ENCODE data around the gene ZP1.
A peak's percentile ranks its signal among the peaks of the same experiment; 100 is the strongest.
"Not testable (repeated sequence)": the region's sequence is repeated elsewhere in the genome, so short reads cannot be mapped to it uniquely, and the experiment has no call there.

The ZP1 gene

GRCh38 chr11:60878245-60879101, 11.1 kb downstream of the ZP1 start:
- no peak for DNase-seq

DNA sequence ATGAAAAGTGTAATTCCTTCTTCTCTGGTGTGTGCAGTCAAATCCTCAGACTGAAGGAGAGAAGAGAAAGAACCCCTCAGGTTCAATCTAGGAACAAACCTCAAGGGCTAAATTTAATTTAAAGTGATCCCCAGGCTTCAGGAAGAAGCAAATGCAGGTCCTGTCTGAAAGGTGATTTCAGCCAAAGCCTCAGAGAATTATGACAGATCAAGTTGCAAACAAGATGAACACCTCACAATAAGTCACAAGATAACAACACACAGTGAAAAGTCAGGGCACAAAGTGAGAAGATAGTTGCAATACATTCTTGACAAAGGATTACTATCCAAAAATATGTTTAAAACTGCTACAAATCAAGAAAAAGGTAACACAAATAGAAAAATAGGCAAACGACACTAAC, 11.8 kb downstream of the ZP1 start:
- DNase-seq, result no peak

DNA sequence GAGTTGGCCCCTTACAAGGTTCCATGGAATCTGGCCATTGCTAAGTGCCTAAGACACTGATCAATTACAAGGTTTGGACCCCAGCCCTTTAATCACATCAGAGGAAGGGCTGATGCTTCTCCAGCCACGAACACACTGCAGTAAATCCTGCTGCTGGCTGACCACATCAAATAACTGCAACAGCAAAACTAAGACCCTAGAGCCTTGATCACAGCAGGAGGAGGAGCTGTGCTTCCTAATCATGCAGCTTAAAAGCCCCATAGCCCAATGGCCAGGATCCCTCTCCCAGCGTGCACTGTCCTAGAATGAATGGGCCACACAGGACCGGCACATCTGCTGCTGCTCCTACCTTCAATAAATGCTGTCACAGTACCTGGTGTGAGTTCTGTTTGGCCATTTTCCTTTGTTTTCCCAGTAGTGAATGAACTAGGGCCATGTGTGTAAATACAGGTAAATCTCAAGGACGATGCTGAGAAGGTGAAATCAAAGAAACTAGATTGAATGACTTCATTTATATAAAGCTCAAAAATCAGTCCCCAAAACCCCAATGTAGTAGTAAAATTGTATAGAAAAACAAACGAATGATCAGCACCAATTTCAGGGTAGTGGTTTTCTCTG, 12.7 kb downstream of the ZP1 start:
- no peak for DNase-seq

DNA sequence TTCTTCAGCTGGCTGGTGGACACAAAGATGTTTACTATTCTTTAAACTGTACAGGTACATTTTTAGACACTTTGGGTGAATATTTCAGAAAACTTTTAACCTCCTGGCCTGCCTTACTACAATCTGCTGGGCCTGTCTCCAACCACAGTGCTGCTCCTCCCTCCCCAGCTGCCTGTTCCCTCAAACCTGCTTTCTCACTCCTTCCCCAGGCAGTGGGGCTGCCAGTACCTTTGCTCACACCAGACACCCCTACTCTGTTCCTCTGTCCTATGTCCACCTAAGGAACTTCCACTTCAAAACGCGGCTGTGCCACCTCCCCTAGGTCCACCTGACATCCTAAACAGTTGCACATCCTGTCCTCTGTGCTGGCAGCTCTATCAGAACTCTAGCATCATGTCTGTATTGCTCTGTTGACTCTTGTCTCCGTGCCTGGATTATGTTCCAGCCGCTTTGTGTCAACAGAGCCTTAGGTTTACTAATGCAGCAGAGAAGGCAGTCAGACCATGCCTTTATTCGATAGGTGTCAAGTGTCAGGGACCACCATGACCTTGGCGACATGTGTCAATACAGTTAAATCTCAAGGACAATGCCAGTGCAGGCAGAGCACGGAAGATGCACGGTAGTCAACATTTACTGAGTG, 13.4 kb downstream of the ZP1 start:
- DNase-seq, result no peak

GRCh38 chr11:60887556-60887955, 20.2 kb downstream of the ZP1 start:
- no peak for DNase-seq

GRCh38 chr11:60889869-60890311, 22.5 kb downstream of the ZP1 start:
- no peak for DNase-seq

DNA sequence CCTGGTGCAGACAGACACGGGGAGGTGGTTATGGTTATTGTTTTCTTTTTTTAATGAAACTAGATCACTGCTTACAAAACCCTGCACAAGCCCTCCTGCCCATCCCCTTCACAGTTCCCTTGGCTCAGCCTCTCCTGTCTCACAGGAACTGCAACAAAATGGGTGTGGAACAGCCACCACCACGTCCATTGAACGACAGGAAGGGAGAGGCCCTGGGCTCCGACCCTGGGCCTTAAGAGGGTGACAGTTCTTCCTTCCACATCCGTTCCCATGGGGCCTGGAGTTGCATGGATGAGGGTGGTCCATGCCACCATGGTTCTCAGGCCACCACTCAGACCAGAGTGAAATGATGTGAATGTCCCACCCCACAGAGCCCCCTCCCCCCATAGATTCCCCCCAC, 23.4 kb downstream of the ZP1 start:
- DNase-seq, result no peak

GRCh38 chr11:60891103-60891741, 23.9 kb downstream of the ZP1 start:
- no peak for DNase-seq

DNA sequence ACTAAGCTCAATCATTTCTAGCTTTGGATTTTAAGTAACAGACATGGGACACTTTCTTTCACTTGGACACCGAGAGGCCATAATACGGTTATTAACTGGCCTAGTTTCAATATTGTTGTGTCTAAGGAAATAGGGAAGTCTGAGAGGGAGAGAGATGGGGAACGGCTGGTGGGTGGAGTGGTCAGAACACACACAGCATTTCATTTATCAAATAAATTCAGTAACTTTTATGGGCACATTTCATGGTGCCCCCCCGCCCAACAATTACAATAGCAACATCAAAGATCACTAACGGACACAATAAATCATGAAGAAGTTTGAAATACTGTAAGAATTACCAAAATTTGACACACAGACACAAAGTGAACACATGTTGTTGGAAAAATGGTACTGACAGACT, 28.3 kb downstream of the ZP1 start:
- DNase-seq, result no peak

- no peak for DNase-seq
These were observed 30.2 kb downstream of the ZP1 start for GRCh38 chr11:60897496-60897895.

GRCh38 chr11:60899046-60899936, 31.9 kb downstream of the ZP1 start:
- no peak for DNase-seq

- no peak for DNase-seq
These were observed 32.6 kb downstream of the ZP1 start for GRCh38 chr11:60899977-60900376.

DNA sequence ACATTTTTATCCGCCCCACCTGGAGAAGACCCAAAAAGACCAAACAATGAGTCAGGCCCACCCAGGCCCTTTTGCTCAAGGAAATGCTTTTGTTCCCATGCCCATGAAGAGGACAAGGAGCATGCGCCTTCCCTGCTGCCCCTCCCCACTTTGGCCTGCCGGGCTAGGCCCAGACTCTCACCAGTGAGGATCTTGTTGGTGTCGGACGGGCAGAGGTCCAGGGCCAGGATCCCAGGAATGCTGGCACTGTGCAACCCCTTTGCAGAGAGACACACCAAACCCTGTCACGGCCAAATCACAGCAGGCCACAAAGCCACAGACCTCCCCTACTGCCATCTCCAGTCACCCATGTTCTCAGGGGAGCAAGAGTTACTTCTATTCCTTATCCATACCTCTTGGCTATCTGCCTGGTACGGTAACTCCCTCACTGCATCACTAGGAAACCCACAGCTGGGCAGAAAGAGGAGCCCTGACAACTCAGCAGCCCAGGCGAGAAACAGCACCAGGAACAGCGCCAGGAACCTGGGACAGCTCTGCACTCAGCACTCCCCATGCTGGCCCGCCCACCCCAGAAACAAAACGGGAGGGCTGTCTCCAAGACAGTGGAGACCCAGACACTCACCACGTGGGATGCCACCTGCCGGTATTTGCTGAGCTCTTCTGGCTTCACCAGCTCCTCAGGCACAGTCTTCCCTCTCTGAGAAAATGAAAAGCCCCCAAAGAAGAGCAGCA, 33.5 kb downstream of the ZP1 start:
- DNase-seq, result no peak

DNA sequence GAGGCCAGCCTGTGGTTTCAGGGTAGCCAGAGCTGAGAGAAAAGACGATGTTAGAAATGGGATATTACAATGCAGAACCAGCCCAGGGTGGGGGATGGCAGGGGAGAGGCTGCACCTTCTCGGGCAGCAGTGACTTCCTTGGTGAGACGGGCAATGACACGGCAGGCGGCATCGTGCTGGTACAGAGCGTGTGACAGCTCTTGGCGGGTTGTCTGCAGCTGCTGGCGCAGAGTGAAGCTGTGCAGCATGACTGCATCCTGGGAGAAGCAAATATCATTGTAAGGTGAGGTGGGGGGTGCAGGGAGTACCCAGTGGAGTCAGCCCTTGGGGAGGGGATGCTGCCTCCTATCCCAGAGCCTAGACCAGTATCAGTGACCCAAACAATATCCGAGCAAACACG, 35.3 kb downstream of the ZP1 start:
- no peak for DNase-seq

- DNase-seq, result peak; percentile 47
These were observed 37.7 kb downstream of the ZP1 start for GRCh38 chr11:60905047-60905446.

- DNase-seq, result peak; percentile 69
These were observed 38.3 kb downstream of the ZP1 start for GRCh38 chr11:60905551-60906113.

DNA sequence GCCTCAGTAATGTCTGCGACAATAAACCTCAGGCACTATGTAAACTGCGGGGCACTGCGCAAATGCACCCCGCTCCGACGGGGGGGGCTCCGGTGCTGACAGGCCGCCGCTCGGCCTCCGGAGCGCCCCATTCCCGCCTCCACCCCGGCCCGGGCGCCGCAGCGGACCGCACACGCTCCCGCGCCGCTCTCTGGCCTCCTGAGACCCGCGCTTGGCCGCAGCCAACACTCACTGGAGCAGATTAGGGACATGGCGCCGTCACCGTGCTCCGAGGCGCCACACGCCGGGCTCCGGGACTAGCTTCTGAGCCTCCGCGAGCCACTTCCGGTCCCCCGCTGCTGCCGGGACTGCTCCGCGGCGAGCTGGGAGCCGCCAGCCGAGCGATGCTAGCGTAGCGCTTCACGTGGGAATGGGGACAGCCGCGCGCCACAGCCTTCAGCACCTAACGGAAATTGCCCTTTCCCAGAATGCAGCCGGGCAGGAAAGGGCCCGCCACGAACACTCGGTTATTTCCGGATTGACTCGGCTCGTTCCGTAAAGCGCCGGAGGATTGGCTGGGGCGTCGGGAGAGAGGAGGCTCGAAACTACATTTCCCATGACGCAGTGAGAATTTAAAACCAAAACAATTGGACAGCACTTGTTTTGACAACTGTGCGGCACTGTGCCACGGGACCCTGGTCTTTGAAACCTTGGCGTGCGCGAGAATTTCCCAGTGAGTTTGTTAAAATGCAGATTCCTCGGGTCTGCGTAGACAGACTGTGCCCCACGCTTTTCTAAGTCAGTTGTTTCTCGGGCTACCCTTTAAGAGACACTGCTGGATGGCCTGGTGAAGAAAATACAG, 39.0 kb downstream of the ZP1 start, which contains the start of gene PRPF19:
PRPF19 (minus strand) TSS at position 454 of the 841 bp plus-strand sequence; CDS start at position 251, 203 bp downstream.
- peak; percentile 100 for DNase-seq

- no peak for DNase-seq
These were observed 41.5 kb downstream of the ZP1 start for GRCh38 chr11:60908803-60909202.

DNA sequence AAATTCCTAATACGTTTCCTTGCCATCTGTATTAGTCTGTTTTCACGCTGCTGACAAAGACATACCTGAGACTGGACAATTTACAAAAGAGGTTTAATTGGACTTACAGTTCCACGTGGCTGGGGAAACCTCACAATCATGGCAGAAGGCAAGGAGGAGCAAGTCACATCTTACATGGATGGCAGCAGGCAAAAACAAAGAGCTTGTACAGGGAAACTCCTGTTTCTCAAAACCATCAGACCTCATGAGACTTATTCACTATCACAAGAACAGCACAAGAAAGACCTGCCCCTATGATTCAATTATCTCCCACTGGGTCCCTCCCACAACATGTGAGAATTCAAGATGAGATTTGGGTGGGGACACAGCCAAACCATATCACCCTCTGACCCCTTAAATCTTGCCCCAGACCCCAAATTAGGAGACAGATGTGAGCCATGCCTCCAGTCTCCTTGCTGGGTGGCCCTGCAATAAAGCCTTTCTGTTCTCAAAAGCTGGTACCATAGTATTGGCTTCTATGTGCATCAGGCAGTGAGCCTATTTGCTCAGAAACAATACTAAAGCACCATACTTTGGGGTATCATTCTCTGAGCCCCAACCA, 42.4 kb downstream of the ZP1 start:
- DNase-seq, result not testable (repeated sequence)

DNA sequence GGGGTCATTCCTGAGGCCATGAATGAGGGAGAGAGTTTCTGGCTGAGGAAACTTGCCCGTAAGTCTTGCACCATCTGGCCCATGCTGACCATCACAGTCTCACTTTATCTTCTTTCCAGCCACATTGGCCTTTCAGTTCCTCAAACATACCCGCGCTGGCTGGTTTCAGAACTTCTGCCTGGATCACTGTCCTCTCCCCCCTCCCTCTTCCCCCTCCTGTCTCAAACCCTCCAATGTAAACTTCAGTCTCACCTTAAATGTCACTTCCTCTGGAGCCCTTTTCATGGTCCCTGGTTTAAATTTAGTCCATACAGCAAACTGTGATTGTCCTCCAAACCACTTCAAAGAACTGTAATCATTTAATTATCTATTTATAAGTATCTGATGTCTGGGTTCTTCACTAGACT, 42.9 kb downstream of the ZP1 start:
- no peak for DNase-seq

All from activated CD8-positive, alpha-beta memory T cell treated with anti-CD3 and anti-CD28 coated beads for 24 hours (primary cell).